HEK293T (cell line): ENCODE measurements around the gene CHMP4B.

Experiments
- ELF4 ChIP-seq: fragments of 450-650 bp; IDR thresholded peaks from 2 replicates; pipeline ENCODE4 v1.6.1; 2017; ENCODE audit warnings: antibody characterized with exemption
- FOXM1 ChIP-seq: fragments of 450-650 bp; IDR thresholded peaks from 2 replicates; pipeline ENCODE4 v1.6.1; 2017; ENCODE audit warnings: mild to moderate bottlenecking, borderline replicate concordance
- L3MBTL2 ChIP-seq: fragments of 450-650 bp; conservative IDR thresholded peaks from 2 replicates; pipeline ENCODE4 v1.6.1; 2016; ENCODE audit warnings: mild to moderate bottlenecking
- PKNOX1 ChIP-seq: fragments of 450-650 bp; IDR thresholded peaks from 2 replicates; pipeline ENCODE4 v1.6.1; 2016
- SP1 ChIP-seq: fragments of 450-650 bp; IDR thresholded peaks from 2 replicates; pipeline ENCODE4 v1.6.1; 2017

DNA sequence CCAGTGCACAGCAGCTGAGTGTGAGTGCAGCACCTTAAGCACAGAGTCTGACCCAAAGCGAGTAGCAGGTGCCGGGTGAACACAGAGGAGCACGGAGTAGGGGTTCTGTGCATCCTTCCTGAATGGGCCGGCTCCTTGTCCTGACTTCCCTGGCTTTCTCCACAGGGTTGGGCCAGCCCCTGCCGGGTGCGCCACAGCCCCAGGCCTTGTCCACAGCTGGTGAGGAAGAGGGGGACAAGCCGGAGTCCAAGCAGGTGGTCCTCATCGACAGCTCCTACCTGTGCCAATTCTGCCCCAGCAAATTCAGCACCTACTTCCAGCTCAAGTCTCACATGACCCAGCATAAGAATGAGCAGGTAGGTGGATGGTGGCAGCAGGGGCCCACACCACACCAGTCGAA is 44.5 kb upstream of the CHMP4B start:
- TF ChIP-seq L3MBTL2 (no peak), ELF4 (no peak), PKNOX1 (no peak), SP1 (no peak), FOXM1 (no peak)
